Measurements from ENCODE around the gene NPEPL1.
"Not testable (repeated sequence)": the region's sequence is repeated elsewhere in the genome, so short reads cannot be mapped to it uniquely, and the experiment has no call there.

Gene NPEPL1

DNA sequence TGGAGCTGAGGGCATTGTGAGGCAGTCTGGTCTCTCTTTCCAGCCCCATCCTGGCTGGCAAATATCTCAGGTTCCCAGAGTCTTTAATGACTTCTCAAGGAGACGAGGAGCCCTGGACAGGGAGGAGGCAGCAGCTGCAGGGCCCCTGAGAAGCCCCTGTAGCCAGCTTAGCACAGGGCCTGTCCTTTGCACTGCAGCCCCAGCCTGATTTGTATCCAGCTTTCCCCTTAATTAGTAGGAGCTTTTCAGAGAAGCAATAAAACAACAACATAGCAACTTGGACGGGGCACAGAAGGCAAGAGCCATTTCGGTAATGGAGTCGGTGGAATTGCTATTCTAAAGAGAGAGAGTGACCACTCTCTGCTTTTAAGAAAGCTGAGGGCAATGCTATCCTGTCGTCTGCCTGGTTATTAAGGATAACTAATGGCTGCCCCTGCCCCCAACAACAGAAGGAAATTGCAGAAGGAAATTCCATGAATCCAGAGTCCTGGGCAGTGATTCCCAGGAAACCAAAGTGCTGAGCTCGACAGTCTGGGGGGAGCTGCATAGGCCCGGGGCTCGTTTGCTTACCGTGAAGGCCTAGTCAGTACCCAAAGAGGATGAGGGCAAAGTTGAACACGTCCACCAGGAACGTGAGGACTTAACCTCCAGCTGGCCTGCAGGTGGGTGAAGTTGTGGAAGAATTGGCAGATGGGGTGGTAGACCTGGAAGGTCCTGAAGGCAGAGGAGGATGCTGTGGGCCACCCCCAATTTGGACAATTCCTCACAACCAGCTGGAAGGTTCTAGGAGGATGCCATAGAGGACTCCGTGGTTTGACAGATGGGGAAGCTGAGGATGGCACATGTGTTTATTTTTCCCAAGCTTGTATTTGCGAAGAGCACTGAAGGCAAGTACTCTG lies 50.3 kb downstream of the NPEPL1 start:
- DNase-seq (ENCODE audit: low spot score): no peak

DNA sequence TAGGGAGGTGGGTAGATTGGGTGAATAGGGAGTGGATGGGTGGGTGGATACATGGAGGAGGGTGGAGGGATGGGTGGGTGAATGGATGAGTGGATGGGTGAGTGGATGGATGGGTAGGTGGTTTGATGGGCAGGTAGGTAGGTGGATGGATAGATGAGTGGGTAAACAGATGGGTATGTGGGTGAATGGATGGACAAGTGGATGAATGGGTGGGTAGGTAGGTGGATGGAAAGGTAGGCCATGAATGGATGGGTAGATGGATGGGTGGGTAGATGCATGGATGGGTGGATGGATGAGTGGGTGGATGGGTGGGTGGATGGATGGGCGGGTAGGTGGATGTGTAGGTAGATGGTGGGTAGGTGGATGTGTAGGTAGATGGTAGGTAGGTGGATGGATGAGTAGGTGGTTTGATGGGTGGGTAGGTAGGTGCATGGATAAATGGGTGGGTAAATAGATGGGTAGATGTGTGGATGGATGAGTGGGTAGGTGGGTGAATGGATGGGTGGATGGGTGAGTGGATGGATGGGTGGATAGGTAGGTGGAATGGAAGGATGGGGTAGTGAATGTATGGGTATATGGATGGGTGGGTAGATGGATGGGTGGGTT lies 51.4 kb downstream of the NPEPL1 start:
- DNase-seq (ENCODE audit: low spot score): no peak

DNA sequence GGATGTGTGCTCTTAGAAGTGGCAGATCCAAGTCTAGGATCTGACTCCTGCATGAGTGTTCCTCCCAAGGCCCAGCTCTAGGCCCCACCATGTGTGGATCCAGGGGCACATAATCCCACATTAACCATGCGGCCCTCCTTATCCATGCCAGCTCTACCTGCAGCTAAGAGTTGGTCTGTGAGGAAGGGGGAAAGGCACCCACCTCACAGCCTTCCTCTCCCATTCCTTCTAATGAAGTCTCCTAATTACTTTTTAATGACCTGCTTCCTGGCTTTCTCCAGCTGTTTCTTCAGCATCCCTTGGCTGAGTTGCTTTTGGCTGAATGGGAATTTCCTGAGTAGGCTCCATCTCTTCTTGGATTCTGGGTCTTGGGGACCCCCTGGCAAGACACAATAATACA lies 52.2 kb downstream of the NPEPL1 start:
- DNase-seq (ENCODE audit: low spot score): no peak

DNA sequence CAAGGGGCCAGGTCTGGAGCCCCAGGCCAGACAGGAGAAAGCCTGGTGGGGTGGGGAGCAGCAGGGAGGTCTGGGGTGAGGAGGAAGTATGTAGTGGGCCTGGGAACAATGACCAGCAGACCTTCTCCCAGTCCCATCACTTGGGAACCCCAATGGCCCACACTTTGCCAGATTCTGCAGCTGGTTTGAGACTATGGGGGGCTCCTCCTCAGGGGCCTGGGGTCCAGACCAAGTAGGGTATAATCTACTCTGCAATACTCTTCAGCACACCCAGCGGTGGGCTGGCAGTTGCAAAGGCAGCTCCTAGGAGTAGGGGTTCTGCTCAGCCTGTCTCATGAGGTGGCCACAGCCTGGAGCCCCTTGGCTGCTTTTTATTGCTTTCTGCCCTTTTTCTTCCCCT lies 52.8 kb downstream of the NPEPL1 start:
- no peak for DNase-seq (ENCODE audit: low spot score)

DNA sequence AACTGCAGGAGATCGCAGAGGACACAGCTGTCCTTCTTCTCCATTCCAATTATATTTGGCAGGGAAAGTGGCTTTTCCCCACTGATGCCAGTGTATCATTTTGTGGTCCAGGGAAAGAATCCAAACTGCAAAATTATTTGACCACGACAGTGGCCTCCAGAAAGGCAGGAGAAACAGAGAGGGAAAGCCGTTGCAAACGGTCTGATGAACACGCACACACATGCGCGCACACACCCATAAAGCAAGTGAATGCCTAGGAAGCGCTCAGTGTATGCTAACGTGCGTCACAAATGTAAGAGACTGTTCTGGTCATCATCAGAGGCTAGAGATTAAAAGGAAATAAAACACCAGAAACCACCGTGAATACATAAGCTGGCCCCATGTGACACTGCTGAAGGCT lies 54.0 kb downstream of the NPEPL1 start:
- DNase-seq (ENCODE audit: low spot score): peak; percentile 12

DNA sequence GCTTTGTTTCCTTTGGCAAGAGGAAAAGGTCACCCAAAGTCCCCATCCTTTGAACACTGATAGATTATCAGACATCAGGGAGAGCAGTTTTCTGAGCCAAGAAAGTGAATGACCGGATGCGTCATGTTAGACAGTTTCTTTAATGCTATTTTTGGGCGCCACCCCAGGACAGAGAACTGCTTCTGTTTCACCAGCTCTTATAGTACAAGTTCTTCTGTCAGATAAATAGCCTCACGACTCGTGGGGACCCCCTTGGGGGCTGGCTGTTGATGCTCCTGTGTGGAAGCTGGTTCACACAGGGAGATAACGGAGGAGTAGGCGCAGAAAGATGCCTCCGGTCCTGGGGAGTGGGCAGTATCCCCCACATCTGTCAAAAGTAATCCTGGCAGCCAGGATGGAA lies 54.6 kb downstream of the NPEPL1 start:
- DNase-seq (ENCODE audit: low spot score): no peak

DNA sequence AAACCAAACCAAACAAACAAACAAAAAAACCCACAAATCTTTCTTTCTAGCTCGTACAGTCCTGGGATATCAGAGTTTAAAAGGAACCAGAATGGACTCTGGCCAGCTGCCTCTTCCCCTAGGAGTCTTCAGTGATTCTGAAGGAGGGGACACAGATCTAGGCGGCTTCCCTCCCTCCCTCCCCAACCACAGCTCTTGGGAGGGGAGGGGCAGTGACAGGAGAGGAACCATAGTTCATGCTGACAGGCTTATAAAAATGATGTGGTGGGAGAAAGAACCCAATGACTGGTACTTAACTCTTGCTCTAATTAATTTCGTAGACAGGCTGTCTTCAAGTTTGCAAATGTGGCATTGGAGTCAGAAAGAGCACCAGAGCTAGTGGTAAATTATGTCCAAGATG lies 56.0 kb downstream of the NPEPL1 start:
- no peak for DNase-seq (ENCODE audit: low spot score)

DNA sequence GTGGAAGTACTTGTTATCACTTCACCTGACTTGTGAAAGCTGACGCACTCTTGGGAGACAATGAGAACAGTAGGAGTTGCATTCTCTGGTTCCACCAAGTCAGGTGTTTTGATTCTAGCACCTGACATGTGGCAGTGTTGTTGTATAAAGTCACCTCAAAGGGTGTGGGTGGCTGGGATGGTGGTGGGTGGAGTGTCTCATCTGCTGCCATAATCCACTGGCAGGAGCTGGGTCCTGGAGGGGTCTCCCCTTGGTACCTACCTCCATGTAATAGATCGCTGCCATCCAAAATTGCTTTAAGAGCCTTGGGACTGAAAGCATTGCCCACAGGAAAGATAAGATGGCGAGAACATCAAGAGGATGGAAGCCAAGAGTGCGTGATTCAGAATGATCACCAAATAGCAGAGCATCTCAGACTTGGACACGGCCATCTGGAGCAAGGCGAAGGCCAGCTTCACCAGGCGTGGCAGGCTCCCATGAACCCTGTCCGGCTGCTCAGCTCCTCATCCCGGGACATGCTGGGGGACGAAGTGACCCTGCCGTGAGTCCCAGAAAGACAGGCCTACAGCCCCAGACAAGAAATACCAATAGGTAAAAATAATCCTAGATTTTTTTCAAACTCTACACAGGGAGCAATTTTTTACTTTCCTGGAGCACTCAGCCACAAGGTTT lies 56.6 kb downstream of the NPEPL1 start:
- no peak for DNase-seq (ENCODE audit: low spot score)

DNA sequence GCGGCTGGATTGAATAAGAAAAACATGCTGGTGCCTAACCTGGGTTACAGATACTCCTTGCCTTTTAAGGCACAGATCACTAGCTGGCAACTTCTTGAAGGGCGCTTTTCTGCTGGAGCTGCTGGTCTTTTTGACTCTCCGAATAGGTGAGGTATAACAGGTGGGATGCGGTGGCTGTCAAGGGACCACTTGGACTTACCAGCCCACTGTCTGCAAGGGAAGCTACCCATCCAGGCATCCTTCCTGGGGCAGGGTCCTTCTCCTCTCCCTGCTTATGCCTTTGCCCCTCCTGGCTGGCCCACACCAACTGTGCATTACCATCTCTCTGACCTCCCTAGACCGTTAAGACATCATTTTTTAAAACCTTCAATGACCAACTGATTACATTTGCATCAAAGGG lies 57.4 kb downstream of the NPEPL1 start:
- no peak for DNase-seq (ENCODE audit: low spot score)

DNA sequence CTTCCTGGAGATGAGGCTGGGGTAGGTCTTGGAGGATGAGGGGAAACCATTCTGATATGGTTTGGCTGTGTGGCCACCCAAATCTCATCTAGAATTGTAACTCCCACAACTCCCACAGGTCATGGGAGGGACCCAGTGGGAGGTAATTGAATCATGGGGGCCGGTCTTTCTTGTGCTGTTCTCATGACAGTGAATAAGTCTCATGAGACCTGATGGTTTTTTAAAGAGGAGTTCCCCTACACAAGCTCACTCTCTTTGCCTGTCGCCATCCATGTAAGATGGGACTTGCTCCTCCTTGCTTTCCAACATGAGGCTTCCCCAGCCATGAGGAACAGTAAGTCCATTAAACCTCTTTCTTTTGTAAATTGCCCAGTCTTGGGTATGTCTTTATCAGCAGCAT lies 58.1 kb downstream of the NPEPL1 start:
- not testable (repeated sequence) for DNase-seq (ENCODE audit: low spot score)

DNA sequence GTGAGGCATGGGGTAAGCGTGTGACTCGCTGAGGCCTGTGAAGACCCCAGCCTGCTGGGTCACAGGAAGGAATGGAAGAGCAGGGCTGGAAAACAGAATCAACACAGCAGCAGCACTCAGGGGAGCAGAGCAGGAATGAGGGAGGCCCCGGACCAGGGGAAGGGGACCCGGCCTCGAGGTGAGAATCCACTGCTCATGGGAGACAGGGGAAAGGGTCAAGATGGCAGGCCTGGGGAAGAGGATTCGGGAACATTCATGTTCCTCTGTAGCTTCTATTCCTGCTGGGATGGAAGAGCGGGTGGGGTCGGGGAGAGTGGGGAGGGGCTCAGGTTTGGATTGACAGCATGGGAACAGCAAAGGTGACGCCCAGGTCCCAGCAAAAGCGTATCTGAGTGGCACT lies 59.4 kb downstream of the NPEPL1 start:
- no peak for DNase-seq (ENCODE audit: low spot score)

DNA sequence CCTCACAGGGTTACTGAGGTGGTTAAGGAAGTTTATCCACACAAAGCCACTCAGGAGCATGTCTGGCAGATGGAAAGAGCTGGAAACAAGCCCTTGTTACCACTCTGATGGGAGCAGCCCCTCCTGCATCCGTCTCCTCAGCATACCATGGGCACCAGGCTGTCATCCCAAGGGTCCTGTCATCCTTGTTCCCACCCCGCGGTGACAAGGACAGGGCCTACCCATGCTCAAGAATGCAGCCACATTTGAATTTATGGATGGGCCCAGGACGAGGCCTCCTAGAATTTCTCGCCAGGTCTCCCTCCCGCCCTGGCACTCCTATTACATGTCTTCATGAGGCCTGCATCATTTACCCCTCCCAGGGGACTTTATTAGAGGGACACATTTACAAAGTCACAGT lies 60.0 kb downstream of the NPEPL1 start:
- no peak for DNase-seq (ENCODE audit: low spot score)

DNA sequence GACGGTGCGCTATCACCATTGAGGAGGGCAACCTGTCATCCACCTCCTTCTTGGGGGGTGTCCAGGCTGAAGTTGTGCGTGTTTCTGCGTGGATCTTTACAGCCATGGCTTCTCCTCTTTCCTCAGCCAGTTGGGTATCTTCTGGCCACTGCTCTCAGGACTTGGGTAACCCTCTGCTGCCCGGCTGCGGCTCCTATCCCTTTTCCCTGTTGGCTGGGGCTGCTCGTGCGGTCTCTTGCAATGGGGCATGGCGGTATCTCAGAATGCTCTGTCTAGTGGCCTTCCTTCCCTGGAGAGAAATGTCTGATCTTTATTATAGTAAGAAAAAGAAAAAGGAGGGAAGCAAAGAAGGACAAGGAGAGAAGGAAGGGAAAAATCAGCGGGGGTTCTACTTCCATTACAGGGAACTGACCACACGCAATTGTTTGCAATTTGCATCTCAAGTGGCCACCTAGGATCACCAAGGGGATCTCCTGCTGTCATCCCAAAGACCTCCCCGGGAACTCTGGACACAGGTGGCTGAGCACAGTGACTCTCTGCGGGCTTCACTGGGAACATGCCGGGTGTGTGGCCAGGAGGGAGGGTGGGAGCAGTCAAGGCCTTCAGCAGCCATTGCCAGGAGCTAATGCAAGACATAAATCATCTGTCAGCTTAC lies 60.8 kb downstream of the NPEPL1 start:
- DNase-seq (ENCODE audit: low spot score): no peak

DNA sequence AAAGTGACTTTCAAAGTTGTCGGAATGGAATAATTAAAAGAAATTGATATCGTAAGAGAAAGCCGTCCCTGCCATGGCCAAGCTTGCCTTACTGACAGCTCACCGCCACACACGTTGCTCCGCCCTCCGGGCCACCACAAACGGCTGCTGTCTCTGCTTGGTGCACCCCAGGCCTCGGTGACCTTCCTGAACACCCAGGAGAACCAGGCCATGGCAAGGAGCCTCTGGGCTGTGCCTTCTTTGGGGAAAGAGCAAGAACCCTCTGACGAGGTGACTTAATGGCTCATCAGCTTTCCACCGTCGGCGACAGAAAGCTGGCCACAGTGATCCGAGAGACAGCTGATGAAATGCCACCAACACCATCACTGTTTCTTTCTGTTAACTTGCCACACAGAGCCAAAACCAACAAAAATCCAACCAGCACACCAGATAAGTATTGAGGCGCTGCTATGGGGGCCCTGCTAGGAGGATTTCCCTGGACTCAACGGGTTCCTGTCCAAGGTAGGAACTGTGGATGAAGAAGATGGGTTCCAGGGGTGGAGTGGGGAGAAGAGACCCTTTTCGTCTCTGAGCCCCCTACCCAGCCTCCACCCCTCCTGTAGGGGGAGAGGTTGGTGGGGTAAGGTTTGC lies 61.4 kb downstream of the NPEPL1 start:
- DNase-seq (ENCODE audit: low spot score): no peak

DNA sequence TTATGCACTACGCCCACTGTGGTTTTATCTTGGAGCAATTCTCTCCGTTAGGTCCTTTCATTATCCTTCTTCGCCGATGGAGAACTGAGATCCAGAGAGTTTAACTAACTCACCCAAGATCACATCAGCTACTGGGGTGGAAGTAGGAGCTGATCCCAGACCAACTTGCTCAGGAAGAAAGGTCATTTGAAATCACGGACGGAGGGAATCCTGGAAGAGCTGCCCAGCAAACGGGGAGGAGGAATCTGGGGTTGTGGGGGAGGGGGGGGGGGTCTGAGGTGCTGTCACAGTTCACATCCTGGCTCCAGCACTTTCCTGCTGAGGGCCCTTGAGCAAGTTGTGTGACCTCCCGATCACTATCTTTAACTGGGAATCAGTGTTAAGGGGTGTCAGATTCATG lies 62.0 kb downstream of the NPEPL1 start:
- DNase-seq (ENCODE audit: low spot score): no peak

DNA sequence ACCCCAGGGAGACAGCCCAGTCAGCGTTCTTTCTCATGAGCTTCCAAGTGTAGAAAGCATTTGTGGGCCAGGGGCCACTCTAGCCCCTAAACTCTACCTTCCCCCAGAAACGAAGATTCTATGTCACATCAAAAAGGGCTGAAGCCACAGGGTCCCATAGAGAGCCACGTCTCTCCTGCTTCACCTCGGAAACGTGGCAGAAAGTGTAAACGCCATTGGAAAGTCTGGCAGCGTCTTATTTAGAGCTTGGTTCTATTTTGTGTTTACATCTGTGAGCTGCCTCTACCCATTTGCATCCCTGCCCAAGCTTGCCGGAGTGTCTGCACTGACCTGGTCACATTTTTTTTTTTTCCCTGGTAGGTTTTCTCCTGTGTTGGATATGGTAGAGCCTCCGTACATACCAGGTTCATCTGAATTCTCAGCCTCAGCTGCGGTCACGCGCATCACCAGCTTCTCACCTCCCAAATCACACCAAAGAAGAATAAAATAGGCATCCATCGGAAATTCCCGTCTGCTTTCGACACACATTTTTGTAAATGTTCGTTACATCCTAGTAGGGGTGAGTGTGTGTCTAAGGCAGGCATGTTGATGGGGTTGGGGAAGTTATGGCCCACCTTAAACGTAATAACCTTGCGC lies 62.6 kb downstream of the NPEPL1 start:
- no peak for DNase-seq (ENCODE audit: low spot score)

DNA sequence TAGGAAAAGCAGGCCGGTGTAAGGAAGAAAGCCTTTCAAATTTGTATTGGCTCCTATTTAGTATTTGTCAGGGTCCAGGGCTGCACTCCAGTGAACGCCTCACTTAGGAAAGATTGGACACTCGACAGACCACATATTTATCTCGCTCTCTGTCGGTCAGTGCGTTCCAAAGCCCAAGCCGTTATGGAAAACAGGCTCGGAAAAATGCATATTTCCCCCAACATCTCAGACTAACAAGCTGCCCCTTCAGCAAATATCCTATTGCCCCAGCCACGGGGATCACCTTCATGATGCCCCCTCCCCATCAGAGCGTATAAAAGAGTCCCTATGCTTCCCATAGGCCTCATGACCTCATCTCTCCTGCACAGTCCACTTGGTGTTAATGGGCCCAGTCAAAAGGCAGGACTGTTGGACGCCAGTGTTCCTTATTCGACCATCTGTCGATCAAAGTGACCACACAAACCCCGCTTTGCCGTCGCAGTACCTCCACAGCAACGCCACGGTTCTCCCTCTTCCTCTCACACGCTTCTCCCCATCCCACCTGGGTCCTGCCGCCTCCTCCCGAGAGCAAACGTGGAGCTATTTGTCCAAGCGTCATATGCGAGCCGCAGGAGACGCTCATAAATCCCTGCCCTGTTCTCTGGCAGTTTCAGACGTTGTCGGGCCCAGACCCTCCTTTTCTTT lies 63.3 kb downstream of the NPEPL1 start:
- DNase-seq (ENCODE audit: low spot score): no peak

DNA sequence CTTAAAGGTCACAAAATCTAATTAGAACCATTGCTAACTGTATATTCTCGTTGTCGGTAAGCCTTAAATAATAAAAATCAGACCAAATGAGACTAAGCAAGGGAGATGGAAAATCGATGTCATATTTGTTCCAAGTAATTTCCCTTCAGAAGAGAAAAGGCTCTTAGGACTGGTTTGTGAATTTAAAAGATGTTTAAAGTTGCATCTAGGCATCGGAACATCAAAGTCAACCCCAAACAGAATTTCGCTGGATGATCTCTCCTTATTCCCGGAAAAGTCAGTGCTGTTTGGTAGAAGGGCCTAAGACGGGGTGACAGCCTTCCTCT lies 63.8 kb downstream of the NPEPL1 start:
- no peak for DNase-seq (ENCODE audit: low spot score)

DNA sequence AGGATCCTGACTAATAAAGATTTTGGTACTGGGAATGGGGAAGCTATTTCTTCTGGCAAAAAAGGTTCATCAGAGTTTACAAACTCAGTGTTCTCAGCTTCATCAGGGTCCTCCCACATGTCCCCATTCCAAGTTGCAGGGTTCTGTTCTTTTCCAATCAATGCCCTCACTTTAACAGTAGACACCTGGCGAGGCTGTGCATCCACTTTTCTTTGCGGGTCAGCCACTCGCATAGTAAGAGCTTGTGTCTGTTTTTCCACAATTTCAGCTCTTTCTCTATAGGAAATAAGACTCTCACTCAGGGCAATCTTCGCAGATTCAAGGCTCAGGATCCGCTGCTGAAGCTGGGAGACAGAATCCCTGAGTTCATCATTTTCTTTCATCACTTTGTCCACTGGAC lies 65.0 kb downstream of the NPEPL1 start:
- not testable (repeated sequence) for DNase-seq (ENCODE audit: low spot score)

DNA sequence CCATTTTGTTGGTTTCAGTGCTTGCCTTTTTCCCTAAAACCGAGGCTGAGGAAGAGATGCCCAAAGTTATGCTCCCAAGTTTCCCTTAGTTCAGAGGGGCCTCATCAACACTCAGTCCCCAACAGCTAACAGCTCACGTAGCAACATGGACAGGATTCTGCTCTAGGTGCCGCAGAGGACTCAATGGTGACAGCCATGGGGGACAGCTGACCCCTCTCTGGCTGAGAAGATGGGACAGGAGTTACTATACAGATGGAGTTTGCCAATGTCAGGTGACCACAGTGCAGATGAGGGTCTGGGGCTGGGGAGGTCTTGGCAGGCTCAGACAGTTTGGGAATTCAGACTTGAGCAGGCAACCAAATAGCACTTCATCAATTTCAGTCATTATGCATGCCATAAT lies 67.3 kb downstream of the NPEPL1 start:
- no peak for DNase-seq (ENCODE audit: low spot score)

DNA sequence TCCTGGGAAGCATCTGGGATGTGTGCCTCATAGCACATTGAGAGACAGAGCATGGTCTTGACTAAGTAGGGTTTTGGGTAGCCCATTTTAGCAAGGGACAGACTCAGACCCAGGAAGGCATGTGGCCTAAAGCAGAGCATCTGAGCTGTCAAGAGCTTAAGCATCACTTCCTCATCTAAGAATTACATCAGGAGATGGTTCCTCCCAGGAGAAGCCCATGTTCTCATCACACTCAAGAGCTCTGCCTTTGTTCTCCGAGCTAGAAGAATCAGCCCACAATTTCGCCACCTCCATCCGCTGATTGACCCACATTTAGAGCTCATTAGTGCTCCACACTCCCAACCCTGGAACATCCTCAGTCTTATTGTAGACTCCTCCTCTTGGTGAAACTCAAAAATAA lies 68.3 kb downstream of the NPEPL1 start:
- no peak for DNase-seq (ENCODE audit: low spot score)

Measured in SW480 (cell line).